ENCODE results near the gene USP21. TPM values are rescaled to one million over a fixed set of nuclear protein-coding genes. Genes with fewer than 3 reads are reported as not detected.

USP21 gene
- total RNA-seq, 2 donors from 2014 or later = 35.9 to 37.0 TPM

DNA sequence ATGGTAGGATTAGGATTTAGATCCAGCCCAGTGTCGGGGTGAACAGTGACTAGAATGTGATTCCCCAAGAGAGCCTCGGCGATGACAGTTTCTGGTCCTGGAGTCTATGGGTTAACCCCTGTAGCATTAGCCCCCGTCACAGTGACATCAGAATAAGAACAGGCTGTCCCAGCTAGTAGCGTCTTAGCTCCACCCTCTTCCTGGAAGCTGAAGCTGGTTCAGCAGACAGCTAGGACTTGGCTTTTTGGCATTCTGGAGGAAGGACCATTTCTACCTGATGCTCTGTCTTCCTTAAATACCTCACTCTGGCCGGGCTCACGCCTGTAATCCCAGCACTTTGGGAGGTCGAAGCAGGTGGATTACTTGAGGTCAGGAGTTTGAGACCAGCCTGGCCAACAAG, 47.9 kb downstream of the USP21 start:
- Mint-ChIP-seq H3K27me3 (no peaks in the 10 kb centered on the region), H3K36me3 (ENCODE audit: low read depth) (peaks cover 14% of the 10 kb centered on the region), H3K4me1 (peaks cover 29% of the 10 kb centered on the region), H3K4me3 (no peak overlapping the region), H3K27ac (no peak overlapping the region)
- DNase-seq (no peak), ATAC-seq (no peak)
- H3K9me3 ChIP-seq (ENCODE audit: control insufficient read depth, low read length, poor library complexity, severe bottlenecking) = no peaks in the 10 kb centered on the region

GRCh38 chr1:161209790-161210409, 50.6 kb downstream of the USP21 start:
- peaks cover 24% of the 10 kb centered on the region for H3K4me1 Mint-ChIP-seq
- no peaks in the 10 kb centered on the region for H3K27me3 Mint-ChIP-seq
- no peaks in the 10 kb centered on the region for H3K9me3 ChIP-seq (ENCODE audit: control insufficient read depth, low read length, poor library complexity, severe bottlenecking)
- H3K4me3 Mint-ChIP-seq = no peak overlapping the region
- DNase-seq (peak; percentile 37 to 51 (median 45)), ATAC-seq (peak; percentile 95)
- H3K27ac Mint-ChIP-seq = peak overlapping the region; percentile 85
- peaks cover 15% of the 10 kb centered on the region for H3K36me3 Mint-ChIP-seq (ENCODE audit: low read depth)

DNA sequence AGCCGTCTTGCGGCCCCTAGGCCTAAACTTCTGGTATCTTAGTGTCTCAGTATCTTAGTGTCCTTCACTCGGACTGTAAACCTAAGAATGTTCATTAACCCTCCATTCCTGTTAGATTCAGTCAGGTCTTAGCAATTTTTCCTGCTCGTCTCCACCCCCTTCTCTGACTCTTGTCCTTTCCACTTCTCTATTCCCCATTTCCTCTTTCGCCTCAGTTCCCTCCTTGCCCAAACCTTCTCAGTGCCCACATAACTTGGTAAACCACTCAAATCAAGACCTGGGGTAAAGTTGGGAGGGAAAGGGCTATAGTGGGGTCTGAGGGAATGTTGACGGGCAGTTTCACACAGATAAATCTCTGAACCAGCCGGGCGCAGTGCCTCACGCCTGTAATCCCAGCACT, 55.1 kb downstream of the USP21 start:
- no peak for ATAC-seq

GRCh38 chr1:161215076-161215475, 55.8 kb downstream of the USP21 start, which contains the start of gene FCER1G:
Gene FCER1G (plus strand): TSS chr1:161215295. CDS start chr1:161215322, 27 bp downstream.
- Mint-ChIP-seq H3K36me3 (ENCODE audit: low read depth) (peaks cover 6% of the 10 kb centered on the region), H3K27ac (peak within 1 kb of the TSS; percentile 29), H3K27me3 (no peaks in the 10 kb centered on the region), H3K4me1 (peaks cover 20% of the 10 kb centered on the region), H3K4me3 (peak within 1 kb of the TSS; percentile 28)
- no peak for ATAC-seq
- no peak for DNase-seq
- H3K9me3 ChIP-seq (ENCODE audit: control insufficient read depth, low read length, poor library complexity, severe bottlenecking) = no peaks in the 10 kb centered on the region

More for the DNA sequence above, 55.1 kb downstream of the USP21 start:
- Mint-ChIP-seq H3K4me3 (no peak overlapping the region), H3K4me1 (peaks cover 27% of the 10 kb centered on the region), H3K36me3 (ENCODE audit: low read depth) (peaks cover 13% of the 10 kb centered on the region), H3K27ac (peak overlapping the region; percentile 29), H3K27me3 (no peaks in the 10 kb centered on the region)
- DNase-seq = no peak
- H3K9me3 ChIP-seq (ENCODE audit: control insufficient read depth, low read length, poor library complexity, severe bottlenecking) = no peaks in the 10 kb centered on the region

Other genes starting within 250 kb of the USP21 start
- gene ITLN2, start 204.7 kb upstream of the USP21 start, total RNA-seq = not detected
- 10 to 100 TPM; 13.5 to 23.6 TPM for gene F11R, start 138.3 kb upstream of the USP21 start, total RNA-seq
- gene TSTD1, start 120.5 kb upstream of the USP21 start, total RNA-seq = 10 to 100 TPM; 45.5 to 45.7 TPM
- gene USF1, start 113.5 kb upstream of the USP21 start, total RNA-seq = 10 to 100 TPM; 80.6 to 85.4 TPM
- 100 to 1,000 TPM; 156 to 189 TPM for gene ARHGAP30, start 89.6 kb upstream of the USP21 start, total RNA-seq
- gene NECTIN4, start 69.9 kb upstream of the USP21 start, total RNA-seq = not detected
- under 1 TPM in 1 of 2 donors, not detected in 1; 0.57 TPM for gene KLHDC9, start 61.1 kb upstream of the USP21 start, total RNA-seq
- 10 to 100 TPM; 34.5 to 37.1 TPM for gene PFDN2, start 41.5 kb upstream of the USP21 start, total RNA-seq
- gene NIT1, start 41.4 kb upstream of the USP21 start, total RNA-seq = 10 to 100 TPM; 16.0 to 19.3 TPM
- gene DEDD, start 26.8 kb upstream of the USP21 start, total RNA-seq = 10 to 100 TPM; 32.9 to 40.0 TPM
- gene UFC1, start 5.5 kb upstream of the USP21 start, total RNA-seq = 100 to 1,000 TPM; 152 to 154 TPM
- 10 to 100 TPM; 40.4 to 43.7 TPM for gene PPOX, start 6.9 kb downstream of the USP21 start, total RNA-seq
- 10 to 100 TPM; 43.7 to 49.2 TPM for gene B4GALT3, start 18.0 kb downstream of the USP21 start, total RNA-seq
- gene ADAMTS4, start 39.6 kb downstream of the USP21 start, total RNA-seq = under 1 TPM; 0.31 to 0.77 TPM
- gene NDUFS2, start 42.9 kb downstream of the USP21 start, total RNA-seq = 10 to 100 TPM; 57.1 to 58.5 TPM
- 10 to 100 TPM in 1 of 2 donors, 1 to 10 TPM in 1; 8.3 to 12.3 TPM for gene FCER1G, start 55.8 kb downstream of the USP21 start, total RNA-seq
- gene APOA2, start 64.1 kb downstream of the USP21 start, total RNA-seq = not detected
- 1 to 10 TPM; 5.4 to 6.9 TPM for gene TOMM40L, start 66.6 kb downstream of the USP21 start, total RNA-seq
- not detected for gene NR1I3, start 78.7 kb downstream of the USP21 start, total RNA-seq
- gene PCP4L1, start 99.2 kb downstream of the USP21 start, total RNA-seq = not detected
- gene MPZ, start 150.5 kb downstream of the USP21 start, total RNA-seq = 1 to 10 TPM; 2.3 to 2.9 TPM
- 10 to 100 TPM; 64.4 to 76.8 TPM for gene SDHC, start 154.9 kb downstream of the USP21 start, total RNA-seq
- not detected for gene CFAP126, start 208.4 kb downstream of the USP21 start, total RNA-seq